ENCODE data around the gene TRPM5.
A peak's percentile ranks its signal among the peaks of the same experiment; 100 is the strongest.

TRPM5 gene

GRCh38 chr11:2435288-2436012, 8.9 kb downstream of the TRPM5 start:
- DNase-seq: no peak

GRCh38 chr11:2434506-2435255, 9.6 kb downstream of the TRPM5 start:
- no peak for DNase-seq

GRCh38 chr11:2434008-2434407, 10.3 kb downstream of the TRPM5 start:
- no peak for DNase-seq

GRCh38 chr11:2433106-2433925, 11.0 kb downstream of the TRPM5 start:
- no peak for DNase-seq

GRCh38 chr11:2432628-2433071, 11.7 kb downstream of the TRPM5 start:
- DNase-seq: no peak

- DNase-seq: no peak
Measured at GRCh38 chr11:2432171-2432621, 12.1 kb downstream of the TRPM5 start.

GRCh38 chr11:2431395-2431794, 12.9 kb downstream of the TRPM5 start:
- DNase-seq: no peak

DNA sequence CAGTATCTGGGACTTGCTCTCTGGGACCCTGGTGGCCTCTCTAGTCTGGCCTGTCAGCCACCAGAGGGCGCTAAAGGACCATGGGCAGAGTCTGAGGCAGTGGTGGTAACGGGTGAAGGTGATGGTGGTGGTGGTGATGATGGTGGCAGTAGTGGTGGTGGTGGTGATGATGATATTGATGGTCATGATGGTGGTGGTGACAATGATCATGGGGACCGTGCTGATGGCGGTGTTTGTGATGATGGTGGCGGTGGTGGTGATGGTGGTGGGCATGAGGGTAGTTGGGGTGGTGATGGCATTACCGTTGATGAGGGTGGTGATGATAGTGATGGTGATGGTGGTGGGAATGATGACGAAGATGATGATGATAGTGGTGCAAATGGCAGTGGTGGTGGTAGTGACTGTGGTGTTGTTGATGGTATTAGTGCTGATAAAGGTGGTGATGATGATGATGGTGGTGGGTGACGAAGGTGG, 16.0 kb downstream of the TRPM5 start:
- peak; percentile 22 to 60 for DNase-seq

DNA sequence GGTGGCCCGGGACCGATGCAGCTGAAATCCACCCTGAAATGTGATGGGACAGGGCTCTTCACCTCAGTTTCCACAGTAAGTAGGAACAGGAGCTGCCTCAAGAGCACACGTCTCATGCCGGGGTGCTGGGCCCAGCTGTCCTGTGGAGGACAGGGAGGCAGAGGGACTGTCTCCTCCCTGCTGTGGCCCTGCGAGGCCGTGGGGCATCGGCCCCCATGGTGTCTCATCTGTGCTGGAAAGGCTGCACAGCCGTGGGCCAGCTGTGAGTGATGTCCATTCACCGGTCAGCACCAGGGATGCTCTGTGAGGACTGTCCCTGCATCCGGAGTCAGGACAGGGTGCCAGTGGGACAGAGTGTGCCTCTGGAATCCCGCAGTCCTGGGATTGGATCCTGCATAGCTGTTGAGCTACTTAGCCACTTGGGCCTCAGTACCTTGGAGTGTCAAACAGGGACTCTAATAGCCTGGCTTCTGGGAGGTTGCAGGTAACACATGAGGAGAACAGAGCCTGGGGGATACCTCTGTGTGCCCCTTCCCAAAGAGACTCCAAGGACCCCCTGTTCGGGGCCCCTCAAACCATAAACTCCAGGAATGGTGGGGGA, 16.5 kb downstream of the TRPM5 start:
- DNase-seq: no peak

GRCh38 chr11:2426826-2427521, 17.3 kb downstream of the TRPM5 start:
- no peak for DNase-seq

DNA sequence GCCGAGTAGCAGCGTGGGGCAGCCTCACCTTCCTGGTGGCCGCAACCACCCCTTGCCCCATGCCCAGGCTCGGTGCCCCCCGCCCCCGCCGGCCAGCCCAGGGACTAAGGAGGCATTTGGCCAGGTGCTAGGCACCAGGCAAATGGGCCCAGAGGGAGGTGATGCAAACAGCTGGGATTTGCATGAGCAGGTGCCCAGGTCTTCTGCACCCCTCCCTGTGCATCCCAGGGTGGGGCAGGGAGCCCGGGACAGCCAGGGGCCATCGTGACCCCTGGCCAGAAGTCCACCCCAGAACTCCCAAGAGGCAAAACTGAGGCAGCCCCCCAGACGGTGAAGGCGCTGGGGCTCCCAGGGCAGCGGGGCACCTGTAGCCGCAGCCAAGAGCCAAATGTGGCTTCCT, 18.1 kb downstream of the TRPM5 start:
- DNase-seq: no peak

GRCh38 chr11:2425506-2425905, 18.8 kb downstream of the TRPM5 start:
- DNase-seq: no peak

DNA sequence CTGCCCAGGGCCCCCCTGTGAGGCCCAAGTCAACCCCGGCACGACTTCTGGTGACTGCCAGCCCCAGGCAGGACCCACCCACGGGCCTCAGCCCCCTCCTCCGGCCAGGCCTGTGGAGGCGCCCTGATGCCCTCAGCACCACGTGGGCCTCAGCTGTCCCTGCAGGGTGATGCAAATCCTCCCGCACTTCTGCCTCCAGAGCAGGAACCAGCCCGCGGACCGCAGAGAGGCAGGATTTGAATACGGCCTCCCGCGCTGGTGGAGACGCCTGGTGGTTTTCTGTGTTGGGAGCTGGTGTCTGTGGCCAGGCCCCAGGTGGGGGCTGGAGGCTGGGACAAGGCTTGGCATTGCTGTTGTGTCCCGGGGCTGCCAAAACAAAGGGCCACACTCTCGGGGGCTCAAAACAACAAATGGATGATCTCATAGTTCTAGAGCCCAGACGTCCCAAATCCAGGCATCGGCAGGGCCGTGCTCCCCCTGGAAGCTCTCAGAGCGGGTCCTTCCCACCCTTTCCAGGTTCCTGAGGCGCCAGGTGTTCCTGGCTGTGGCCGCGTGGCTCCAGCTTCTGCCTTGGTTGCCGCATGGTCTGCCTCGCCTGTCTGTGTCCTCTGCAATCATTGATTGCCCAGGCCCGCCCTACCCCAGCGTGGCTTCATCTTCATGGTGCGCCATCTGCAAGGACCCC, 19.4 kb downstream of the TRPM5 start:
- DNase-seq: no peak

DNA sequence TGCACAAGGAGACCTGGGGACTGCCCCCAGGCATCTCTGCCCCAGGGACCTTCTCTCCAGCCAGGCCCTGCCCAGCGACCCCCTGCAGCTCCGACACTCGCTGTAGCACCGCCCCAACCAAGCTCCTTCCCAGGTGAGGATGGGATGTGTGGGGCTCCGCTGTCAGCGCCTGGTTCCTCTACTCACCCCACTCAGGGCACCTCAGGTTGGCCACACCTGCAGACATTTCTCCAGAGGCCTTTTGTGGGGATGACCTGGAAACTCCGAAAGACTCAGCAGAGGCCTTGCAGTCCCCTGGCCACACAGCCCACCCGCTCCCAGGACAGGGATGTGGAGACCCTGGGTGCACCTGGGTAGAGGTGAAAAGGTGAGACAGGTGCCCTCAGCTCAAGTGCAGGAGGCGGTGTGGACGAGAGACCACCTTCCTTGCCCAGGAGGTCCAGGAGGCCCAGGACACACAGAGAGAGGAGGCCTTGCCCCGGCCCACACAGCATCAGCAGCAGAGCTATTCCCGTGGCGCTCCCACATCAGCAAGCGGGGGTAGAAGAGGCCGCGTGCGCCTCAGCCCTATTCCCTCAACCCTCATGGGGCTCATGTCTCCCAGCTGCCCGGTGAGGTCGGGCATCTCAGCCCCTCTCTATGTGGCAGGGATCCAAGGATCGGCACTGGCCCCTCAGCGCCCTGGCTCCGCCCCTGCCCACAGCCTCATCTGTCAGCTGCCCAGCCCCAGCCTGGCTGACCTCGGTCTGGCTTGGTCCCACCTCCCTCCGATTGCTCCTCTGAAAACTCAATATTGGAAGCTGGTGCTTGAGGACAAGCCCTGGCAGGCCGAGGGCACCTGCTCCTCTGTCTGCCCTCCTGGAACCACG, 20.9 kb downstream of the TRPM5 start:
- DNase-seq: no peak

GRCh38 chr11:2422461-2423156, 21.7 kb downstream of the TRPM5 start:
- DNase-seq: no peak

DNA sequence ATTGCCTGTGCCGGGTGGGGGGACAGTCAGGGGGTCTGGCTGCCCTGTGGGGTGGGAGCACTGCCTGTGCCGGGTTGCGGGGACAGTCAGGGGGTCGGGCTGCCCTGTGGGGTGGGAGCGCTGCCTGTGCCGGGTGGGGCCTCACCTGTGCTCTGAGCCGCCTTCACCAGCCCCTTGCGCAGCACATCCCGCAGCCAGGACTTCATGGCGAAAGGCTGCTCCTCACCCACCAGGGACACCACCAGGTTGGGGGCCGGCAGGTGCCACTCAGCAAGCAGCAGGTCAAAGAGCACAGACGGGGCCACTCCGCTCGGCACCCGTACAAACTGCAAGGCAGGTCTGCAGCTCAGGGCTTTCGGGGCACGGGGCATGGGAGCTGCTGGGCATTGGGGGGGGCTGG, 22.3 kb downstream of the TRPM5 start:
- no peak for DNase-seq

DNA sequence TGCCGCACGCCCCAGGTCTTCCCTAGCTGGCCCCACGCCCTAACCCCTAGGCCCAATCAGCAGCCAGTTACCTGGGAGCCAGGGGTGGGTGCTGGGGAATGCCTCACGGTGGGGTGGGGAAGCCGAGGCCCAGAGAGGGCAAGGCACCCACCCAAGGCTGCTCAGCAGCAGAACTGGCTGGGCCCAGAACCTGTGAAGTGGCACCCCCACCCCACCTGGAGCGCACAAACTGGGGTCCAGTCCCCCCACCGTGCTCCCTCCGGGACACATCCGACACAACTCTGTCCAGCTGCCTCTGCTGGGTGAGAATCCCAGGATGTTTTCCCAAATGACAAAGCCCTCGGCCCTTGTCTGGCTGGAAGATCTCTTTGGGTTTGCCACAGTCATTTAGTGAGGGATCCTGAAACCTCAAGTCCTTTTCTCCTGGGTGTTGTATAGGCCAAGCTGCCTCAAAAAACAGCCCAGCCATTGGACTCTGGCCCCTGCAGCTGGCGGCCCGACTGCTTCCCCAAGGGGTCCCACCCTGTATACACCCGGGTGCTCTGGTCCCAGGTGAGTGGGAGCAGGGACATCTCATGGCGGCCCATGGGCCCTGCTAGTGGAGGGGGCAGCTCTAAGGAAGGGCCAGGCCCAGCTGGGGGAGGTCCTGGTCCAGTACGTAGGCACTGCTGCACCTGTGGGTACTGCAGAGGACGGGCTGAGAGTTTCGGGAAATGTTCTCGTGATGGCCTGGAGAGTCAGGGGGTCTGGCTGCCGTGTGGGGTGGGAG, 22.9 kb downstream of the TRPM5 start:
- no peak for DNase-seq

DNA sequence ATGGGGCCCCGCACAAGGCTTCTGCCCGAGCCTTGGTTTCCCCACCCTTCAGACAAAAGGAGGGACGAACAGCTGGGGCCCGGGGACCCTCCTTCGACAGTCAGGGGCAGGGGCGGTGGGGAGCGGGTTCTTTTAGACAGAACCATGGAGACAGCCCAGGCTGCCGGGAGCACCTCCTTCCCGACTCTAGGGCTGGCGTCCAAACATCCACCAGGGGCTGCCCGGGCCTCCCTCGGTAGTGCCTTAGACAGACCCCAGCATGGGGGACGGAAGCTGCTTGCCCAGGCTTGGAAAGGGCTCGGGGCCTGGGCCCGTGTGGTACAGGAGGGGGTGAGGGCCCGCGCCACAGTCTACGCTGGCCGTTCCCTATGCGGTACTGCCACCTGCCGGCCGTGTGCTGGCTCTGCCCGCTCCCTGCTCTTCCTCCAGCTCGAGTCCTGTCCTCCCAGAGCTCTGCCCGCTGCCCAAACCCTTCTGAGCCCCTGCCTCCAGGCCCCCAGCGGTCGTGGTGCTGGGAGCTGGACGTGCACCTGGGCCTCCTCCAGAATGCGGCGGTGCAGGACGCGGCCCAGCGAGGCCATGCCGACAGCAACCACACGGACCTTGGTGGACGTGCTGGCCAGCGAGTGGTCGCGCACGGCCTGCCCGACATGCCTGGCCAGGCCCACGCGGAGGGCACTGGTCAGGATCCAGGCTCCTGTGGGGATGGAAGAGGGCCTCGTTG, 23.6 kb downstream of the TRPM5 start:
- DNase-seq: peak; percentile 40 to 71

Measured in NCI-H1930 (cell line).